LNCaP clone FGC (cell line): ENCODE data around the gene IFFO2.

Source experiments
- DNase-seq: peaks from one replicate; pipeline ENCODE4 v3.0.0-alpha.2; 2011; ENCODE audit warnings: low read depth
- H3K4me3 ChIP-seq: 2 replicates; pipeline ENCODE4 v1.5.1; 2011; ENCODE audit warnings: mild to moderate bottlenecking, low read depth, low read length, control low read depth
- TF ChIP-seq, protein P1 (sequence below): IDR thresholded peaks from 2 replicates; pipeline ENCODE4 v1.5.1; 2012; ENCODE audit warnings: mild to moderate bottlenecking; ENCODE audit not compliant: control insufficient read depth, insufficient read depth; ENCODE audit errors: extremely low read depth

Gene IFFO2

DNA sequence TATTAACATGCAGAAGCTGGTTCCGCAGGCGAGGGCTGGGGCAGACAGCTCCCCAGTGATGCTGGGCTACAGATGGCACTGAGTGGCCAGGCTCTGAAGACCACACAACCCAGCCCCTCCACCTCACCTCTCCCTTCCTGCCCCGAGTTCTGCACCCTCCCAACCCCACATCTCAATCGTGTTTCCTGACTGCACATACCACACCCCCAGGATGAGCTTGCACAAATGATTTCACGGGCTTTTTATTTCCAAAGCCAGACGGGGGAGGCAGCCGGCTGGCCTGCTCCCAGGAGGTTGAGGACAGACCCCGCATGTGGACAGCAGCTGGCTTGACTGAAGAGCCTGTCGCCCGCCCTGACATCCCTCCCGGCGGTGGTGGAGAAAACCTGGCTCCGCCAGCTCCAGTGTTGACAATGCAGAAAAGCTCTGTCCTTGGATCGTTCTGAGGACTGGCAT, 32.7 kb downstream of the IFFO2 start:
- TF ChIP-seq, protein P1, sequence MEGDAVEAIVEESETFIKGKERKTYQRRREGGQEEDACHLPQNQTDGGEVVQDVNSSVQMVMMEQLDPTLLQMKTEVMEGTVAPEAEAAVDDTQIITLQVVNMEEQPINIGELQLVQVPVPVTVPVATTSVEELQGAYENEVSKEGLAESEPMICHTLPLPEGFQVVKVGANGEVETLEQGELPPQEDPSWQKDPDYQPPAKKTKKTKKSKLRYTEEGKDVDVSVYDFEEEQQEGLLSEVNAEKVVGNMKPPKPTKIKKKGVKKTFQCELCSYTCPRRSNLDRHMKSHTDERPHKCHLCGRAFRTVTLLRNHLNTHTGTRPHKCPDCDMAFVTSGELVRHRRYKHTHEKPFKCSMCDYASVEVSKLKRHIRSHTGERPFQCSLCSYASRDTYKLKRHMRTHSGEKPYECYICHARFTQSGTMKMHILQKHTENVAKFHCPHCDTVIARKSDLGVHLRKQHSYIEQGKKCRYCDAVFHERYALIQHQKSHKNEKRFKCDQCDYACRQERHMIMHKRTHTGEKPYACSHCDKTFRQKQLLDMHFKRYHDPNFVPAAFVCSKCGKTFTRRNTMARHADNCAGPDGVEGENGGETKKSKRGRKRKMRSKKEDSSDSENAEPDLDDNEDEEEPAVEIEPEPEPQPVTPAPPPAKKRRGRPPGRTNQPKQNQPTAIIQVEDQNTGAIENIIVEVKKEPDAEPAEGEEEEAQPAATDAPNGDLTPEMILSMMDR: no peak
- no peak for DNase-seq
- no peak overlapping the region for H3K4me3 ChIP-seq

DNA sequence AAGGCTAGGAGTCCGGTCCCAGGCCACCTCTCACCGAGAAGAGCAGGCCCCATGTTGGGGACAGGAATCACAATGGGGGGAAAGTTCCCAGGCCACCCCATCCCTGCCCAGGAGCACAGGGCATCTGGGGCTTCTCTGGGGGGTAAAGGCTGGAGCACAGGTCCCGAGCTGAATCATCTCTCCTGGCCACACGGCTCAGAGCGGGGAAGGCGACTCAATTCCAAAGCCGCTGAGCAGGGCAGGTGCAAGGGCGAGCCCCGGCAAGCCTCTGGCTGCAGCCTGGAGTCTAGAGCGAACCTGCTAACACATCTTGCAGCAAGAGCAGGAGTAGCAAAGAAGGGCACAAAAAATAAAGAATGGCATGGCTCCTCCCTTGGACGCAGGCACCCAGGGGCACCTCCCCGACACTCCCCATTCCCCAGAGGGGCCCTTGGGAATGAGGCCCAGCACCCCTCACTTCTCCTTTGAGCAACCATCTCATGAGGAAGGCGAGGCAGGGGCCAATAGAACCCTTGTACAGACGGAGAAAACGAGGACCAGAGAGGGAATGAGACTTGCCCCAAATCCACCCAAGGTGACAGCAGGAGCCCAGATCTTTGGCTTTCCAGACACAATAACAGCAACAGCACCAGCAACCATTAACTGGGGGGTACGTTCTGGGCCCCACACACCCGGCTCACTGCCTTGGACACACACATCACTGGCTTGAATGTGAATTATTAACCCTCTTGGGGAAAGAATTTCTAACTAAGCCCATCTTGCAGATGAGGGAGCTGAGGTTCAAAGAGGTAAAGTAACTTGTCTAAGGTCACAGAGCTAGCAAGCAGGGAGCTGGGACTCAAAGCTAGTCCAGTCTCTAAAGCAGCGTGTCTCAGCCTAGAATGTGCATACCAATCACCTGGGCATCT, 33.4 kb downstream of the IFFO2 start:
- no peak for DNase-seq

DNA sequence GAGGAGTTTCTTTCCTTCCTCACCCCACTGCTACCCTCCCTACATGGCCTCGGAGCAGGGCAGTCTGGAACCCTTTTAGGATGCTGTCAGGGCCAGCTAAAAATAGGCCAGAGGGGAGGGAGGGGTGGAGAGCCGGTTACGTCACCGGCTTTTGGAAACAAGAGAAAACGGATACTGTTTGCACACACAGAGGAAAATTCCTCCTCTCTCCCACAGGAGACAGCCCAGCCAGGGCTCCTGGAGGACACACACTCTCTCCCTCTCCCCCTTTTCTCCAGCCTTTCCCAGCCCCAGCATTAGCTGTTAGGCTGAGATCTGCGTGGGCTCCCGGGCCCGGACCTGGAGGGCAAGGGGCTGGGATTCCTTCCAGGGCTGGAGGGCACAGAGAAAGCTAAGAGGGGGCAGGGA, 34.2 kb downstream of the IFFO2 start:
- DNase-seq: peak; percentile 28
- no peak overlapping the region for H3K4me3 ChIP-seq
- TF ChIP-seq, protein P1: no peak

More for the DNA sequence above, 33.4 kb downstream of the IFFO2 start:
- no peak overlapping the region for H3K4me3 ChIP-seq
- TF ChIP-seq, protein P1: no peak

DNA sequence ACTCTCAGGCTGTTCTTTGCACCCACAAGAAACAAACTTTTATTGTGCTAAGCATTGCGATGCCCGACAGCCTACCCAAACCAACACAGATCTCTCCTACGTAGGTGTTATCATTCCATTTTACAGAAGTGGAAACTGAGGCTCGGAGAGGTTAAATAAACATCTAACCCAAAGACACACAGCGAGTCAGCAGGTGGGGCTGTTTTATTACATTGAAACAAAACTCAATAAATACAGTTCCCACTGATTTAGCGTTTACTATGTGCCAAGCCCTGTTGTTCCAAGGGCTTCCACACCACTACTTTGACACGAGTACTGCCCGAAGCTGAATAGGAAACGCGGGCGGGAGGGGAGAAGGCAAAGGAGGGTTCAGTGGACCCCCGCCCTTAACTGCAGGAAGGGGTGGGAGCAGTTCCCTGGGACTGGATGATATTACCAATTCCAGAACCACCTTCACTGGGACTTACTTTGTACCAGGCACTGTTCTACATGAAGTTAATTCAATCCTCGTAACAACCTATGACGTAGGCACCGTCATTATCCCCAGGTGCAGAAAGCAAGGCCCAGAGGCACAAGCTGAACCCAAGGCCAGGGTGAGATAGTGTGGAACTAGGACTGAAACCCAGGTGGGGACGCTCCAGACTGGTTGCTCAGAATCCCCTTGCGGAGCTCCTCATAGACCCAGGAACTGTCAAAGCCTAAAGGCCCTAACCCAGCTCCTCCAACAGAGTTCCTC, 34.8 kb downstream of the IFFO2 start:
- DNase-seq: no peak
- H3K4me3 ChIP-seq: no peak overlapping the region
- TF ChIP-seq, protein P1: peak; percentile 16; the same call in 1 of the 2 replicates

DNA sequence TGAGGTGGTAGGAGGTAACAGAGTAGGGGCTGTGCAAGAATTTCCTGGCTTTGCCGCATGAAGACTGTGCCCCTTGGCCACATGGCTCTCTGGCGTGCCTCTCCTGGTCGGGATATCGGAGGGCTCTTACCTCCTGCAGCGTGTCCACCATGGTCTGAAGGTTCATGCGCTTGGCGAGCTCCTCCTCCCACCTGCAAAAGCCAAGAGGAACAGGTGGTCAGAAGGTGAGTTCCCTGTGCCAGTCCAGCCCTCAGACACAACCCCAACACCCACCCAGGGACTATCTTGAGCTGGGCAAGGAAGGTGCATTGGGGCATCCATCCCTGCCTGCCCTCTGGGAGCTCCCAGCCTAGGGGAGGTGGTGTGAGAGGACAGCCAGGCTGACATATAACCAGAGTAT, 35.5 kb downstream of the IFFO2 start:
- H3K4me3 ChIP-seq: no peak overlapping the region
- TF ChIP-seq, protein P1: no peak
- no peak for DNase-seq

DNA sequence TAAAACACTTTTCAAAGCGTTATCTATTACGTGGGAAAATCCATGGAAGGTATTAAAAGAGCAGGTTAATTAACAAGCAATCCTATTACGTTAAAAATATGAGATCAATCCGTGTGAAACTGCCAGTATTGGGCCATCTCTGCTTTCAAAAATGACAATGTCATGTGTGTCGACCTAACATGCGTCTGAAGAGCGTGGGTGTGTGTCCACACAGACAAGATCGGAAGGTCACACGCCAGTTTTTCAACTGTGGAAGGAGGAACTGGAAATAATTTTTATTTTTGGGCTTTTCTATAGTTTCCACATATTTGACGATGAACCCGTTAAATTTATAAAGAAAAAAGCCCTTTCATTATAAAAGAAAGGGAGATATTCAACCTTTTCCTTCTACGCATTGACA, 36.5 kb downstream of the IFFO2 start:
- DNase-seq: no peak
- TF ChIP-seq, protein P1: no peak
- H3K4me3 ChIP-seq: no peak overlapping the region
